RPMI8226 (cell line): ENCODE measurements around the gene OR14A16.

Experiments
- DNase-seq: peaks from one replicate; pipeline ENCODE4 v3.0.0-alpha.2; 2015

OR14A16 gene, protein sequence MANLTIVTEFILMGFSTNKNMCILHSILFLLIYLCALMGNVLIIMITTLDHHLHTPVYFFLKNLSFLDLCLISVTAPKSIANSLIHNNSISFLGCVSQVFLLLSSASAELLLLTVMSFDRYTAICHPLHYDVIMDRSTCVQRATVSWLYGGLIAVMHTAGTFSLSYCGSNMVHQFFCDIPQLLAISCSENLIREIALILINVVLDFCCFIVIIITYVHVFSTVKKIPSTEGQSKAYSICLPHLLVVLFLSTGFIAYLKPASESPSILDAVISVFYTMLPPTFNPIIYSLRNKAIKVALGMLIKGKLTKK

DNA sequence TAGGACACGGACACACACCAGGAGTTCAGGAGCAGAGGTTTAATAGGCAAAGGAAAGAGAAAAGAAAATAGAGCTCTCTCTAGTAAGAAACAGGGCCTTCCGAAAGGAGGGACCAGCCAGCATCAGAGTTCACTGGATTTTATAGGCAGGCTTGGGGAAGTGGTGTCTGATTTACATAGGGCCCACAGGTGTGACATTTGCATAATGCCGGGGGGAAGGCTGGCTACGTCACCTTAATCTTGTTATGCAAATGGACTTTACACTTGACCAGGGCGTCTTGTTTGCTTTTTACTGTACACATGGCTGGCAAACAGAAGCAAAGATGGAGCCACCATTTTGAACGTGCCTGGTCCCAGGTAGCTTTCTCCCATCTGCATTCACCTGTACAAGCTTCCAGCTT is at the start of gene OR14A16:
Gene OR14A16 (minus strand): TSS at position 97 of the 400 bp plus-strand sequence. CDS start 8,390 bp downstream, outside the sequence.
- DNase-seq: no peak

DNA sequence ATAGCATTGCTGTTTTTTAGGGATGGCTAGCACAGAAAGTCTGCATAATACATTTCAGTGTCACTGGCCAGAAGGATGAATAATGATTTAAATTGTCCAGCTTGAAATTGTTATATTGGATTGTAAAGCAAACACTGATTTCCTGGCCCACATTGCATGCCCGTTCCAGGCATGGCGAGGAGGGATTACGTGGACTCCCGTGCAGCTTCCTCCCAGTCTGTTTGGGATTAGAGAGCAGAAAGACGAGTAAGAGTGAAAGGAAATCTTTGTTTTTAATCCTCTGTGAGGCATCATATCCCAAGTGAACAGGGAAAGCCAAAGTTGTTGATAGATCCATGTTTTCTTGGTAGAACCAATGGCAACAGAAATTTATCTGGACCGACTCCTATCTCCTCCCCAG is 41.5 kb upstream of the OR14A16 start:
- no peak for DNase-seq

DNA sequence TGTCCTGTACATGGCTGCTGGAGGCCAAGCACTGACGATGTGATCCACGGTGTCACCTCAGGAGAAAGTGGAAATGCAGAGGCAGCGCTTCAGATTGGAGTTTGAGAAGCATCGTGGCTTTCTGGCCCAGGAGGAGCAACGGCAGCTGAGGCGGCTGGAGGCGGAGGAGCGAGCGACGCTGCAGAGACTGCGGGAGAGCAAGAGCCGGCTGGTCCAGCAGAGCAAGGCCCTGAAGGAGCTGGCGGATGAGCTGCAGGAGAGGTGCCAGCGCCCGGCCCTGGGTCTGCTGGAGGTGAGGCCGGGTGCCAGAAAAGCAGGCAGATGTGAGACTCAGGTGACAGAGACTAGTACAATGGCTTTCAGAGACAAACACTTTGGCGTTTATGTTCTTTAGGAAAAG is 40.7 kb upstream of the OR14A16 start:
- DNase-seq: no peak

DNA sequence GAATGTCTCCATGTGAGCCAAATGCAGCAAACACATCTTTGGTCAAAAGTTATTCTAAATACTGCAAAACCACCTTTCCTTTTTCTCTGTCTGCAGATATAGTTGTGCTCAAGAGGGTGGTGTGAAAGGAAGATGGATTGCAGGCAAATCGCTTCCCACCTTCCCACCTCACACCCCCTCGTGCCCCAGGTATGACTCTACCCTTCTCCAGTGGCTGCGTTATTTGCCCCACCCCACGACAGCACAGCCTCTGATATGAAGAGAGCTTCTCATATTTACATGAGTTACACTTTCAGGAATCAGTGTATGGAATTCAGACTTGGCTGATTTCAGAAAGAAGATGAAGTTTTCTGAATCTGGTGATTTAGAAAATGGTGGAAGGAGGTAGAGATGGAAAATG is 38.8 kb upstream of the OR14A16 start:
- no peak for DNase-seq

DNA sequence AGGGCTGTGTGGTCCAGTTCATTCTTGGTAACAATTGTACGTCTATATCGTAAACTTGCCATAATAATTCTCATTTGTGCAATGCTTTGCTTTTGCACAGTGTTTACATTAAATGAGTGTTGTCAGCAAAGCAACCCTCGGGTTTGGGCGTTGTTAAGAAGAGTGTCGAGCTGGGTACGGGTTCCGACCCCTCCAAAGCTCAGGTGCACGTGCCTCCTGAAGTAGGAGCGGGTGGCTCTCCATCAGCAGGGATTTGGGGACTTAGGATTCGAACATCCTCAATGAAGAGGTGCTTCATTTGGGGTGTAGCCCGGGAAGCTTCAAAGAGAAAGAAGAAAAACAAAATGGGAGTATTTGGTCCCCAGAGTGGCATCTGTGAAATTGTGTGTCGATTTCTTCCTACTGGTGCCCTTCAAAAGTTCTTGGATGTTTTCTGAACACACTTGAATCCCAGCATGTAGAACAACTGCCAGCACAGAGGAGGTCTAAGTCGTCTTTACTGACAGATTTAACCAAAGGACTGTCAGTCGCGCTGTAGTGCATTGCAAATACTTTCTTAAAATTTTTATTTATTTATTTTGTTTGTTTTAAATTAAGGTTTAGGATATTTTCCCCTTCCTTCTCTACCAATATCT is 34.2 kb upstream of the OR14A16 start:
- no peak for DNase-seq

DNA sequence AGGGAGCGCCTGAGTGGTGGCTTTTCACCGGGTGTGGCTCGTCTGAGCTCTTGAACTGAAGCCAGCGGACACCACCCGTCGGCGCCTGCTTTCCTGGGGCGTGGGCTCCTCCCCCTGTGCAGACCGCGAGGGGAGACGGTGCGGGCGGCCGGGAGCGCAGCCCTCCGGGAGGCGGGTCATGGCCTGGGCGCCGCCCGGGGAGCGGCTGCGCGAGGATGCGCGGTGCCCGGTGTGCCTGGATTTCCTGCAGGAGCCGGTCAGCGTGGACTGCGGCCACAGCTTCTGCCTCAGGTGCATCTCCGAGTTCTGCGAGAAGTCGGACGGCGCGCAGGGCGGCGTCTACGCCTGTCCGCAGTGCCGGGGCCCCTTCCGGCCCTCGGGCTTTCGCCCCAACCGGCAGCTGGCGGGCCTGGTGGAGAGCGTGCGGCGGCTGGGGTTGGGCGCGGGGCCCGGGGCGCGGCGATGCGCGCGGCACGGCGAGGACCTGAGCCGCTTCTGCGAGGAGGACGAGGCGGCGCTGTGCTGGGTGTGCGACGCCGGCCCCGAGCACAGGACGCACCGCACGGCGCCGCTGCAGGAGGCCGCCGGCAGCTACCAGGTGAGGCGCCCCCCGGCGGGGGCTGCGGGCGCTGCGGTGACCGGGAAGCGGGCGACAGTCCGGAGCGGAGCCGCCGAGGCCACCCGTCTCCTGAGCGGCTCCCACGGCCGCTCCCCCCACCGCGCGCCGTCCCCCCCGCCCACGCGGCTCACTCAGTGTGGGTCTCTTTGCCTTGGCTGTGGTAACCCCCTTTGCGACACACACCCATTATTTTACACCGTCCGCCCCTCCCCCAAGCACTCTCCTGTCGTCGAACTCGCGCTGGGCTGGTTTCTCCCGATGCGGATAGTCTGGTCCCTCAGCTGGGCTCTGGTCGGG is 33.4 kb upstream of the OR14A16 start, which contains the start of gene TRIM58:
Gene TRIM58 (plus strand): TSS at position 119 of the 916 bp plus-strand sequence. CDS start 60 bp downstream, at position 179.
- peak; percentile 83 for DNase-seq

DNA sequence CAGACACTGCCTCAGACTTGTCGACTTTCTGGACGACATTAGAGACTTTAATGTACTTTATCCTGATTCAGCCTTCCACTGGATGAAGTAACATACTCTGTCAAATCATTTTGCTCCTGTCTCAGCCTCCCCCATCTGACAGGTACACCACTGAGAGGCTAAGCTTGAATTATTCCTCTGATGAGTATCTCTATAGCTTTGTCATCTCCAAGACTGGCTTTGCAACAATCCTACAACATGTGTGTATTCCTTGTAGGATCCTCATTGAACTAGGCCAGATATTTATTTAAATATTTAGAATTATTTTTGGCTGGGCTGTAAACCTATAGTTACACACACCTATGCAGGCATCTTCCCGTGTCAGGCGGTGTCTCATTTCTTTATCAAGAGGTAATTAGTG is 32.0 kb upstream of the OR14A16 start:
- DNase-seq: no peak

DNA sequence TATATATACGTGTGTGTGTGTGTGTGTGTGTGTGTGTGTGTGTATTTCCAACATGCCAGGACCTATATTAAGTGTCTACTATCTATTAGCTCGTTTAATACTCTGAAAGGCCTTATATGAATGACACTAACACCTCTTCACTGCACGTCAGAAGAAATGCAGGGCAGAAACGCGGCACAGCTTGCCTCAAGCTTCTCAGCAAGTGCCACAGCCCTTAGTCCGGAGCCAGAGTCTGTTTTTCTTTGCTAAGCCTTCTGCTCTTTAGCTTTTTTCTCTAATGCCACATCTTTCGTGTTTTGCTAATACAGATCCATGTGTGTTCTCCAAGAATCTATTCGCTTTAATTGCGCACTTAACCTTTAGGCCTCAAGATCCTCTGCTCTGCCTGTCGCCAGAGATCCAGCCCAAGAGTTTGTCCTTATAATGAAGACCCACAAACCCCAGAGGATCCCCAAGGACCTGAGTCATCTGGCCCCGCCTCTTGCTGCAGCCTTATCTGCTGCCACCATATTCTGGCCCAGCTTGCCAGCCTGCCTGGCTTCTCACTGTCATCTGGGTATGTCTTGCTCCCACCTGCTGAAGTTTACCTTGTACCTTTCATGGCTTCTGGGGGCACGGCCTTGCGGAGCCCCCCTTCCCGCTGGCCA is 31.1 kb upstream of the OR14A16 start:
- no peak for DNase-seq

DNA sequence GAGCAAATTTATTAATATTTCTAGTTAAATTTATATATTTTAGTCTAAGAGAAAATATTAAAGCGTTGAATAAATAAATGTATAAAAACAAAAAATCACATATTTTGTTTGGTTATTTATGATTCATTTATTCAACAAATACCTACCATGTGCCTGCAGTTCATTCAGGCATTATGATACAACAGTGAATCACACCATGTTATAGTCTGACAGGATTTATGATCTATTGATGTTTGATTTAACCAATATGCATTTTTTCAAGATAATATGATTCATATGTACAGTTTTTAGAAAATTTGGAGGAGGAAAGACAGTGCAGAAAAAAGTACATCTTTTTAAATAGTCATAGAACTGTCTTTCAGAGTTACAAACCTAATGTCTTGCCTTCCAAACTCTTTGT is 25.7 kb upstream of the OR14A16 start:
- no peak for DNase-seq

DNA sequence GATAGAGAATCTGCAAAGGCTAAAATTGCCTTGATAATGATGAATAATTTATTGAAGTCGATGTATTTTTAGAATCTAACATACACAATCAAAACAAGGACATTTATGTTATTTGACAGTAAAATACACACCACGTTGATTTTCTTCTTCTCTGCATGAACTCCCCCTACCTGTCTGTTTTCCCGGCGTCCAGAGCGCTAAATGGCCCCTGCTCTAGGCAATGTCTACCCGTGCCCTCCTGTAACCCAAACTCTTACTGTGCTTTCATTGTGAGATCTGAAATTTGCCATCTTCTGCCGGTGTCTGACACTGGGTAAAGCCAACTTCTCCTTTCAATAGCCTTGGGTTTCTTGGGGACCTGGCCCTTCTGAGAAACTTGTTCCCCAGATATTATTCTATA is 24.4 kb upstream of the OR14A16 start:
- no peak for DNase-seq

DNA sequence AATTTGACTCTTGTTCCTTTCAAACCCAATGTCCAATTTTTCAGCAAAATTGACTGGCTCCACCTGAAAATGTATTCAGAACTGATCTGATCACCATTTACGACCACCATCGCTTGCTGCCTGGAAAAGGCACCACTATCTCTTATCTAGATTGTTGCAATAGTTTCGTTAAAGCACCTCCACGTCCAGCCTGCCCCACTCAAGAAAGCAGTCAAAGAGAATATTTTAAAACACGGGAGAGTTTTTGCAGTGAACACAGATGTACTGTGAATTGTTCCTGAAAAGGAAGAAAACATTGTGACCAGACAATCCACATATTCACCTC is 21.7 kb upstream of the OR14A16 start:
- no peak for DNase-seq

DNA sequence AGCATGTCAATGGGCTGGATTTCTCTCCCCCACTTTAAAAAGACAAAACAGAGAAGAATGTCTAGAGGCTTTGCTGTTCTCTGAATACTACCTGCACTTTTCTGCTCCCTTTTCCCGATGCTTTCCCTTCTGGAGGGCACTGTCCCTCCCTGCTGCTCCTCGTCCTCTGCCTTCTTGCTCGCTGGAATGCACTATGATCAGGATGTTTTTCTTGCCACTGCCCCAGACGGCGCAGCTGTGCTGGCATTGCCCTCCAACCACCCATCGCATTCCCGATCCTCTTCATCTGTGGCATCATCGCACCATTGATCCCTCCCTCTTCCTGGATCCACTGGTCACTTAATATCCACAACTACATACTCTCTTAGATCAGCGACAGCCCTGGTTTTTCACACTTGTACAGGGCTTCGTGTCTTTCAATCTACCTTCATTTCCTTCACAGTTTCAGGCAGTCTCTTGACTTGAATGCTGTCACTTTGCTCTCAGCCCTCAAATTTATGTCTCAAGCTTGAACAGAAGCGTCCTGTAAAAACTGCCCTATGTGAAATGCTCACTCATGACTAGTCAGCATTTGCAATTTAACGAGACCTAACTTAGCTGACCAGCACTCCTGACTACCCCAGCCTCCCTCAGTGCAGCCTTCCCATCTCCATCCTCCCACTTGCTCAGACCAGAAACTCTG is 21.2 kb upstream of the OR14A16 start:
- DNase-seq: no peak

DNA sequence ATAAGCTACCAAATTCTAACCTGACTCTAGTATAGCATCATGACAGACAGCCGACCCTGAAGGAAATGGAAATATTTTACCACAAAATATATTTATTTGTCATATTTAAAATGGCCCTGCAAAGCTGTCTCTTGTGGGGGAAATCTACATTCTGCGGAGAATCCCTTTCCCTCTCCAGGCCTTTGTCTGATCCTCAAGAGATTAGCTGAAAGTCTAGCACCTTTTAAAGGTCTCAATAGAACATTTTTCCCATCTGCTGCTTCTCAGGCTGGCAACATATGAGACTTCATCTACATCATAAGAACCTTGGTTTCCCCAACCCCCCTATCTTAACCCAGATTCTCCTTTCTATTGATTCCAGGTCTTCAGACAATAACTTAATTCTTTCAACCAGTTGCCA is 19.5 kb upstream of the OR14A16 start:
- no peak for DNase-seq

DNA sequence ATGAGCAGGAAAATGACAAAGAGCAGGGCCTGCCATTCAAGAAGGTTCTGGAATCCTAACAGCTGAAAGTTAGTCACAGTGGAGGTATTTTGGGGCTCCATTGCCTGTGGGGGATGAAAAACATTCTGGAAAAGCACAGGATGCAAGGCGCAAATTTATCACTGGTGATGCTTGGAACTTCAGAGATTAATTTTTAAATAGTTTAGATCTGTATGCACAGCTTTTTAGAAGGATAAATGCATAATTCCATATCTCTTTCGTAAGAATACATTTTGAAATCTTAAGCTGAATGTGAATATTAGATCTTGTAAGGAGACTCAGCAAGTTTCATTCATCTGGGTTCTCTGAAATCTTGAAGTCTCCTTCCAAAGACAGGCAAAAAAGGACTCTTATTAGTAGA is 17.9 kb upstream of the OR14A16 start, which contains the start of gene OR11L1:
Gene OR11L1 (minus strand): TSS at position 101 of the 400 bp plus-strand sequence. CDS start 0 bp downstream, at position 101.
- no peak for DNase-seq

DNA sequence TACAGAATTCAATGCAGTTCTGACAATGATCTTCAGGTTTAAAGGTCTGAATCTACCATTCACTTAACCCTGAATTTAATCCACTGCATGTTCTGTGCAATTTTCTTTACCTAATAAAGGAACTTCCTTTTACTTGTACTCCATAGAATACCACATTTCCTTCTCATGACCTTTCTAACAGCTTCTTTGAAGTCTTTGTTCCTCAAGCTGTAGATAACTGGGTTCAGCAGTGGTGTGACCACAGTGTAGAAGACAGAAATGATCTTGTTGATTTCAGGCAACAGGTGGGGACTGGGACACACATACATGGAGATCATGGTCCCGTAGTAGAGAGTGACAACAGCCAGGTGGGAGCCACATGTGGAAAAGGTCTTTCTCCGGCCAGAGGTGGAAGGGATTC is 16.9 kb upstream of the OR14A16 start:
- no peak for DNase-seq

DNA sequence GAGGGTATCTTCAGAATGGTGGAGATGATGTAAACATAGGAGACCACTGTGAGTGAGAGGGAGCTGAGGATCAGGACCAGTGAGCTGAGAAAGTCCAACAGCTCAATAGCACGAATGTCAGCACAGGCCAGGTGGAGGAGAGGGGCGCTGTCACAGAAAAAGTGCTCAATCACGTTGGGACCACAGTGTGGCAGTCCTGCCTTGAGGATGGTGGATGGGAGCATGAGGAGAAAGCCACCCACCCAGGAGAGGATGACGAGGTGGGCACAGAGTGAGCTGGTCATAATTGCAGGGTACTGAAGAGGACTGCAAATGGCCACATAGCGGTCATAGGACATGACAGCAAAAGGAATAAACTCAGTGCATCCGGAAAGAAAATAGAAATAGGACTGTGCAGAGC is 9.7 kb upstream of the OR14A16 start:
- peak; percentile 37 for DNase-seq

DNA sequence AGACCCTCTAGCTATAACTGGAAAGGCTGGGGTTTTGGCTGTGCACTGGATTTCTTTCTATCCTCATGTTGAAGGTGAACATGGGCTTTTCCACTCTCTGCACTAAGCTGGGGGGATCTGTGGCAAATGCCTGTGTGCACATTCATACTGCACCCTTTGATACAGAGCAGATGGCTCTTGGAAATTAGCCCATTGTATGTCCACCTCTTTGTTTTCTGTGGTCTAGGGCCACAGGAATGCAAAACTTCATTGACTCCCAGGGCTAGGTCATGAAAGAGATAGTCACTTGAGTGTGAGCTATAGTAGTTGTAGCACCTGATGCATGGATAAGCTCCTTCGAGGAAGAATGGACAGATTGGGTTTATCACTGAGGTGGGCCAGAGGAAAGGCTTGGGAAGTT is 5.7 kb upstream of the OR14A16 start:
- no peak for DNase-seq

DNA sequence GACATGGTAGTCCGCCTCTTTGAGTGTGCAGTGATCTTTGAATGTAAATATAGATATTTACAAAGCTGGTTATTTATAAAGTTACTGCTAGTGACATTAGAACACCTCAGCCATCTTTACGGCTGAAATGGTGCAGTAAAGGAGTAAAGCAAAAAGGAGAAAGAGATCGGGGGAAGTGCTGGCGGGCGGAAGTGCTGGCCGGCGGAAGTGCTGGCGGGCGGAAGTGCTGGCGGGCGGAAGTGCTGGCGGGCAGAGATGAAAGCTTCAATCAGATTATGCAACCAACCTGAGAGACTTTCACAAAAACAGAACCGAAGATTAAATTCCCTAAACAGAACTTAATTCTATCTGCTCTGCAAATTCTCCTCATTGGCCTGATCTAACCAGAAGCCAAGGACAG is 1.4 kb upstream of the OR14A16 start:
- DNase-seq: no peak

DNA sequence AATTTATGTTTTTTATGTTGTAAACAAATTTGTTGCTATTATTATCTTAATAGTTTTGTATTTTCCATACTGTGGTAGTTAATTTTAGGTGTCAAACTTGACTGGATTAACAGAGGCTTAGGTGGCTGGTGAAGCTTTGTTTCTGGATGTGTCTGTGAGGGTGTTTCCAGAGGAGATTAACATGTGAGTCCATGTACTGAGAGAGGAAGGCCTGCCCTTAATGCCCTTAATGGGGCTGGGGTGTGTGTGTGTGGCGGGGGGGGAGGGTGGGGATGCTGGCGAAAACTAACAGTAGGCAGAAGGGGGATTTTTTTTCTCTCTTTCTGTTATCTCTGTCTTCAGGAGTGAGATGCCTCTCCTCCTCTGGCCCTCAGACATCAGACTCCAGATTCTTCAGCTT is 1.9 kb downstream of the OR14A16 start:
- no peak for DNase-seq

DNA sequence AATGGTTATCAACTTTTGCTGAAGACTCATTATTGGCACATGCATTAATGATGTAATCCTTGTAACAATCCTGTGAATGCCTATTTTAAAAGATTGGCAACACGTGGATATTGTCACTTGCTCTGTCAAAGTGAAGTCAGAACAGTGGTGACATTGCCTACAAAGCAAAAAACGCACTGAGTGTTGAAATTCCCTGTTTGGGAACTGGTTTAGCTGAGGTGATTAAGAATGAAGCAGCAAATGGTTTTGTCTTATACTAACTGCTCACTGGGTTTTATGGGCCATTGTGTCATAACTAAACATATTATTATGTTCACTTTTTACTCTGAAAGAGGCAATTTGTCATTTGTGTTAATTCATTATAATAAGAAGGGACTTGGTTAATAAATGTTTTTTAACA is 11.3 kb downstream of the OR14A16 start:
- DNase-seq: no peak

DNA sequence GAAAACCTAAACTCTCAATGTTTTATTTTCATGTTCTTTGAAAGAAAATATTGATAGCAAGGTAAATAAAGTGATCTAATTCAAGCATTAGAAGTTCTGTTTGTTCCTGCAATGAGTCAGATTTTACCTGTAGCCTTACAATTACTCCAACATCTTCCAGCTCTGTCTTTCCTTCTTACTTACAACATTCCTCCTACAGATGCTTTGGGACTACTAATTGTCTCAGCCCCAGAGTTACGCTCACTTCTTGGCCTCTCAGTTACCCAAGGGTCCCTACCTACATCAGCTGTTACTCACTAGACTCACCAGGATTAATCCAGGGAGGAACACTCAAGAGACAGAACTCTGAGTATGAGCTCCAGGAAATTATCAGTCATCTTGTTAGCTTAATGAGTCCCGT is 26.4 kb downstream of the OR14A16 start:
- no peak for DNase-seq

DNA sequence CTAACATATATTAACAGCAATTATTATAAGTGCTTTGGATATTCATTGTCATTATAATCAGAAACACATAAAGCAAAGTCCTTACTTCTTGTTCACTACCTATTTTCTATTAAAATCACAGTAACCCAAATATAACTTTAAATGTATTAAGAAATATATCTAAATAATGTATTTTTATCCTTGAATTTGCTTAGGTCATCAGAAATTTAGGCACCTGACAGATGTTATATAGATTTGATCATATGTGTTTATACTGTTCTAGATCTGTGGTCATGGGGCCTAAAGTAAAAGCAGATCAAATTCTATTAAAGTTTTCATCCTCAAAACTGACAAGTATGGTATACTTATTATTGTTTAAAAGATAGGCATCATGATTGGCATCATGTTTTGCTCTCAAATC is 54.3 kb downstream of the OR14A16 start:
- no peak for DNase-seq
